H1 (cell line): ENCODE measurements around the gene CEP95.

Experiments
- CTCF ChIP-seq, 3 experiments: IDR thresholded peaks; 1 replicate in 2 of 3; 2 replicates in 1 of 3; pipeline versions ENCODE4 v1.5.1 to v1.6.1; 2011; ENCODE audit warnings: low read length in 3 of 3, mild to moderate bottlenecking in 3 of 3, inconsistent platforms in 2 of 3, low read depth in 1 of 3, moderate library complexity in 1 of 3; ENCODE audit not compliant: insufficient read depth in 1 of 3; ENCODE audit errors: control extremely low read depth in 1 of 3
- EZH2 ChIP-seq: fragments of 200-600 bp; sonication (generic); IDR thresholded peaks from 2 replicates; pipeline ENCODE4 v1.7.1; 2012; ENCODE audit warnings: low read depth, mild to moderate bottlenecking, moderate library complexity, low read length, inconsistent platforms; ENCODE audit not compliant: severe bottlenecking
- HDAC6 ChIP-seq: IDR thresholded peaks from one replicate; pipeline ENCODE4 v1.7.1; 2012; ENCODE audit warnings: low read depth, mild to moderate bottlenecking, inconsistent platforms, low read length, moderate library complexity
- MAX ChIP-seq: IDR thresholded peaks from 2 replicates; pipeline ENCODE4 v1.6.1; 2012; ENCODE audit warnings: inconsistent platforms
- NRF1 ChIP-seq: IDR thresholded peaks from 2 replicates; pipeline ENCODE4 v1.6.1; 2011; ENCODE audit warnings: mild to moderate bottlenecking, low read depth, low read length, improper control_type of control experiment
- POLR2AphosphoS5 ChIP-seq: IDR thresholded peaks from 2 replicates; pipeline ENCODE4 v1.6.1; 2011; ENCODE audit warnings: low read depth, low read length
- POU5F1 ChIP-seq: IDR thresholded peaks from 2 replicates; pipeline ENCODE4 v1.6.1; 2011; ENCODE audit warnings: low read depth, mild to moderate bottlenecking, low read length, moderate library complexity
- RAD21 ChIP-seq, 2 experiments: IDR thresholded peaks in 1 of 2; conservative IDR thresholded peaks in 1 of 2; 2 replicates each; pipeline ENCODE4 v1.6.1; 2011; ENCODE audit warnings: low read depth in 2 of 2, low read length in 2 of 2, improper control_type of control experiment in 1 of 2, inconsistent platforms in 1 of 2, mild to moderate bottlenecking in 1 of 2, moderate library complexity in 1 of 2
- RFX5 ChIP-seq: IDR thresholded peaks from 2 replicates; pipeline ENCODE4 v1.6.1; 2011; ENCODE audit warnings: low read depth, low read length, improper control_type of control experiment, borderline replicate concordance
- TAF1 ChIP-seq: IDR thresholded peaks from 2 replicates; pipeline ENCODE4 v1.6.1; 2011; ENCODE audit warnings: mild to moderate bottlenecking, low read depth, low read length
- TBP ChIP-seq: IDR thresholded peaks from 2 replicates; pipeline ENCODE4 v1.6.1; 2011; ENCODE audit warnings: low read depth, low read length, improper control_type of control experiment
- TEAD4 ChIP-seq: IDR thresholded peaks from 2 replicates; pipeline ENCODE4 v1.6.1; 2012; ENCODE audit warnings: low read depth, low read length, inconsistent platforms, mixed read lengths
- USF2 ChIP-seq: IDR thresholded peaks from 2 replicates; pipeline ENCODE4 v1.6.1; 2011; ENCODE audit warnings: low read length, improper control_type of control experiment
- TF ChIP-seq, protein P1 (sequence below): IDR thresholded peaks from 2 replicates; pipeline ENCODE4 v1.6.1; 2012; ENCODE audit warnings: low read length, inconsistent platforms

GRCh38 chr17:64494121-64494520, 12.7 kb upstream of the CEP95 start:
- TF ChIP-seq CTCF (IDR thresholded peaks at IDR 0.05; ENCODE audit: control extremely low read depth in 1 of 3, insufficient read depth in 1 of 3, low read depth in 1 of 3, low read length in 3 of 3), result no peak
- TF ChIP-seq RFX5, result no peak
- TF ChIP-seq TBP, result no peak
- no peak for TF ChIP-seq USF2
- TF ChIP-seq HDAC6, result no peak
- no peak for TF ChIP-seq POU5F1
- TF ChIP-seq TEAD4, result no peak
- TF ChIP-seq EZH2, result no peak
- no peak for TF ChIP-seq POLR2AphosphoS5
- no peak for TF ChIP-seq RAD21 (IDR thresholded peaks at IDR 0.05 in 1 of 2, conservative IDR thresholded peaks at IDR 0.05 in 1 of 2; ENCODE audit: low read depth in 2 of 2, low read length in 2 of 2)
- TF ChIP-seq, protein P1, sequence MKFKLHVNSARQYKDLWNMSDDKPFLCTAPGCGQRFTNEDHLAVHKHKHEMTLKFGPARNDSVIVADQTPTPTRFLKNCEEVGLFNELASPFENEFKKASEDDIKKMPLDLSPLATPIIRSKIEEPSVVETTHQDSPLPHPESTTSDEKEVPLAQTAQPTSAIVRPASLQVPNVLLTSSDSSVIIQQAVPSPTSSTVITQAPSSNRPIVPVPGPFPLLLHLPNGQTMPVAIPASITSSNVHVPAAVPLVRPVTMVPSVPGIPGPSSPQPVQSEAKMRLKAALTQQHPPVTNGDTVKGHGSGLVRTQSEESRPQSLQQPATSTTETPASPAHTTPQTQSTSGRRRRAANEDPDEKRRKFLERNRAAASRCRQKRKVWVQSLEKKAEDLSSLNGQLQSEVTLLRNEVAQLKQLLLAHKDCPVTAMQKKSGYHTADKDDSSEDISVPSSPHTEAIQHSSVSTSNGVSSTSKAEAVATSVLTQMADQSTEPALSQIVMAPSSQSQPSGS, result no peak
- TF ChIP-seq TAF1, result no peak
- TF ChIP-seq MAX, result no peak
- no peak for TF ChIP-seq NRF1
